H9 (cell line): ENCODE data around the gene SYNRG. TPM values are rescaled to one million over a fixed set of nuclear protein-coding genes. Genes with fewer than 3 reads are reported as not detected.

Experiments used
- DNase-seq: peaks from one replicate; pipeline ENCODE4 v3.0.0-alpha.2; 2017
- H2AFZ ChIP-seq: one replicate; pipeline ENCODE4 v1.6.1; 2013; ENCODE audit warnings: mild to moderate bottlenecking, low read length, control low read depth, moderate library complexity
- H2AK5ac ChIP-seq: 2 replicates; pipeline ENCODE4 v1.6.1; 2013; ENCODE audit warnings: low read length, control low read depth, mixed read lengths; ENCODE audit not compliant: insufficient read length
- H2BK120ac ChIP-seq: one replicate; pipeline ENCODE4 v1.6.1; 2013; ENCODE audit warnings: low read depth, mild to moderate bottlenecking, low read length, control low read depth, inconsistent platforms; ENCODE audit not compliant: poor library complexity, severe bottlenecking
- H2BK12ac ChIP-seq: 2 replicates; pipeline ENCODE4 v1.6.1; 2013; ENCODE audit warnings: low read length, control low read depth, mixed read lengths, low read depth; ENCODE audit not compliant: insufficient read length
- H2BK15ac ChIP-seq: 2 replicates; pipeline ENCODE4 v1.6.1; 2013; ENCODE audit warnings: low read depth, low read length, control low read depth
- H2BK20ac ChIP-seq: one replicate; pipeline ENCODE4 v1.6.1; 2013; ENCODE audit warnings: low read depth, mild to moderate bottlenecking, low read length, control low read depth, inconsistent platforms; ENCODE audit not compliant: poor library complexity, severe bottlenecking
- H2BK5ac ChIP-seq: 2 replicates; pipeline ENCODE4 v1.6.1; 2013; ENCODE audit warnings: low read length, control low read depth, mixed read lengths; ENCODE audit not compliant: insufficient read length
- H3K14ac ChIP-seq: 2 replicates; pipeline ENCODE4 v1.6.1; 2013; ENCODE audit warnings: low read length, control low read depth; ENCODE audit not compliant: insufficient read depth
- H3K18ac ChIP-seq: 2 replicates; pipeline ENCODE4 v1.6.1; 2013; ENCODE audit warnings: low read depth, mild to moderate bottlenecking, mixed read lengths, low read length, control low read depth; ENCODE audit not compliant: insufficient read length
- H3K23ac ChIP-seq: 2 replicates; pipeline ENCODE4 v1.6.1; 2013; ENCODE audit warnings: low read length, control low read depth, mixed read lengths, low read depth; ENCODE audit not compliant: insufficient read length
- H3K23me2 ChIP-seq: 2 replicates; pipeline ENCODE4 v1.6.1; 2013; ENCODE audit warnings: low read depth, mild to moderate bottlenecking, mixed read lengths, low read length, control low read depth; ENCODE audit not compliant: insufficient read length, poor library complexity, severe bottlenecking
- H3K27ac ChIP-seq: 2 replicates; pipeline ENCODE4 v1.5.1; 2013; ENCODE audit warnings: low read length, control low read depth, mixed read lengths, low read depth; ENCODE audit not compliant: insufficient read length
- H3K27me3 ChIP-seq: 2 replicates; pipeline ENCODE4 v1.6.1; 2013; ENCODE audit warnings: low read length, control low read depth, inconsistent platforms; ENCODE audit not compliant: insufficient read depth
- H3K4ac ChIP-seq: 2 replicates; pipeline ENCODE4 v1.6.1; 2013; ENCODE audit warnings: low read depth, mild to moderate bottlenecking, control low read depth, inconsistent platforms, low read length, moderate library complexity
- H3K4me1 ChIP-seq: 2 replicates; pipeline ENCODE4 v1.6.1; 2013; ENCODE audit warnings: low read length, control low read depth, inconsistent platforms; ENCODE audit not compliant: insufficient read depth
- H3K4me2 ChIP-seq: 2 replicates; pipeline ENCODE4 v1.6.1; 2013; ENCODE audit warnings: low read length, control low read depth, mixed read lengths; ENCODE audit not compliant: insufficient read length, insufficient read depth
- H3K56ac ChIP-seq: 2 replicates; pipeline ENCODE4 v1.6.1; 2013; ENCODE audit warnings: low read depth, mild to moderate bottlenecking, mixed read lengths, low read length, control low read depth; ENCODE audit not compliant: insufficient read length
- H3K79me1 ChIP-seq: 2 replicates; pipeline ENCODE4 v1.6.1; 2013; ENCODE audit warnings: low read depth, mild to moderate bottlenecking, moderate library complexity, low read length, control low read depth, inconsistent platforms; ENCODE audit not compliant: insufficient read depth, poor library complexity, severe bottlenecking
- H3K79me2 ChIP-seq: 2 replicates; pipeline ENCODE4 v1.6.1; 2013; ENCODE audit warnings: low read length, control low read depth, inconsistent platforms; ENCODE audit not compliant: insufficient read depth
- H3K9ac ChIP-seq: 2 replicates; pipeline ENCODE4 v1.6.1; 2013; ENCODE audit warnings: low read length, control low read depth, mixed read lengths; ENCODE audit not compliant: insufficient read length; ENCODE audit errors: extremely low read depth
- H3K9me3 ChIP-seq: one replicate; pipeline ENCODE4 v1.6.1; 2013; ENCODE audit warnings: low read depth, low read length, inconsistent platforms; ENCODE audit not compliant: control insufficient read depth
- H3T11ph ChIP-seq: one replicate; pipeline ENCODE4 v1.6.1; 2013; ENCODE audit warnings: mild to moderate bottlenecking, low read length, control low read depth, inconsistent platforms
- H4K20me1 ChIP-seq: one replicate; pipeline ENCODE4 v1.6.1; 2013; ENCODE audit not compliant: control insufficient read depth, insufficient read length, insufficient read depth
- H4K5ac ChIP-seq: 2 replicates; pipeline ENCODE4 v1.6.1; 2013; ENCODE audit warnings: low read depth, mild to moderate bottlenecking, mixed read lengths, low read length, control low read depth; ENCODE audit not compliant: insufficient read length
- H4K8ac ChIP-seq: replicated peaks from 2 replicates; pipeline ENCODE4 v1.6.1; 2013; ENCODE audit warnings: low read length, control low read depth, mixed read lengths, low read depth; ENCODE audit not compliant: insufficient read length
- H4K91ac ChIP-seq: 2 replicates; pipeline ENCODE4 v1.6.1; 2013; ENCODE audit warnings: low read depth, mild to moderate bottlenecking, moderate library complexity, mixed read lengths, low read length, control low read depth; ENCODE audit not compliant: insufficient read length
- H3K27ac Mint-ChIP-seq, 3 experiments: 2 replicates in 2 of 3; 3 replicates in 1 of 3; pipeline ENCODE4 v1.8.0; 2020 to 2021; ENCODE audit warnings: mixed read lengths in 3 of 3, mild to moderate bottlenecking in 1 of 3, moderate library complexity in 1 of 3
- H3K27me3 Mint-ChIP-seq: 2 replicates; pipeline ENCODE4 v1.8.0; 2021; ENCODE audit warnings: low read depth, mild to moderate bottlenecking, moderate library complexity, mixed read lengths
- H3K36me3 Mint-ChIP-seq, 3 experiments: 2 replicates in 2 of 3; 3 replicates in 1 of 3; pipeline ENCODE4 v1.8.0; 2020 to 2021; ENCODE audit warnings: low read depth in 3 of 3, mixed read lengths in 3 of 3; ENCODE audit not compliant: insufficient read depth in 1 of 3
- H3K4me1 Mint-ChIP-seq, 2 experiments: 2 replicates each; pipeline ENCODE4 v1.8.0; 2020; ENCODE audit warnings: mixed read lengths in 2 of 2
- H3K4me3 Mint-ChIP-seq, 2 experiments: 2 replicates in 1 of 2; 3 replicates in 1 of 2; pipeline ENCODE4 v1.8.0; 2020 to 2021; ENCODE audit warnings: mild to moderate bottlenecking in 2 of 2, mixed read lengths in 2 of 2, moderate library complexity in 1 of 2
- H3K9me3 Mint-ChIP-seq, 2 experiments: 2 replicates in 1 of 2; 3 replicates in 1 of 2; pipeline ENCODE4 v1.8.0; 2020; ENCODE audit warnings: mild to moderate bottlenecking in 2 of 2, mixed read lengths in 2 of 2, moderate library complexity in 1 of 2
- CTCF ChIP-seq: fragments of 200-600 bp; sonication (generic); conservative IDR thresholded peaks from 3 replicates; pipeline ENCODE4 v1.8.0; 2021; ENCODE audit warnings: antibody characterized with exemption, mild to moderate bottlenecking
- WGBS: extraction: QIAGEN DNeasy Blood & Tissue Kit; methylation state at CpG from one replicate; pipeline ENCODE4 v1.1.7; 2013; ENCODE audit warnings: missing lambda C conversion rate, low lambda C conversion rate, mixed read lengths; ENCODE audit not compliant: insufficient read length; ENCODE audit errors: extremely low coverage; 5-methylcytosine and 5-hydroxymethylcytosine counted together
- total RNA-seq: library from RNA; stranded (reverse); gene quantifications from 2 replicates; pipeline ENCODE4 v1.2.1, GENCODE V29; 2021

Gene SYNRG
- total RNA-seq, 1 experiment from 2014 or later = 30.5 TPM

GRCh38 chr17:37466471-37466870, 142.7 kb downstream of the SYNRG start:
- Histone ChIP-seq H3K27ac (no peak overlapping the region), H3K4me1 (no peaks in the 10 kb centered on the region), H3K9ac (no peak overlapping the region), H3K23me2 (no peaks in the 10 kb centered on the region), H4K20me1 (no peaks in the 10 kb centered on the region), H2BK20ac (no peak overlapping the region), H3K14ac (no peak overlapping the region), H2BK15ac (no peak overlapping the region), H3K27me3 (no peaks in the 10 kb centered on the region), H2BK5ac (no peak overlapping the region), H3K18ac (no peak overlapping the region), H2BK120ac (no peak overlapping the region), H2BK12ac (no peak overlapping the region), H2AFZ (no peak overlapping the region), H3K23ac (no peak overlapping the region), H4K5ac (no peak overlapping the region), H3K79me2 (no peaks in the 10 kb centered on the region), H4K91ac (no peak overlapping the region), H3K4me2 (no peak overlapping the region), H3T11ph (no peak overlapping the region), H3K79me1 (no peaks in the 10 kb centered on the region), H2AK5ac (no peak overlapping the region), H3K9me3 (no peaks in the 10 kb centered on the region), H3K56ac (no peak overlapping the region), H3K4ac (no peak overlapping the region), H4K8ac (no peak overlapping the region)
- H3K27ac Mint-ChIP-seq = no peak overlapping the region
- no peak overlapping the region for H3K4me3 Mint-ChIP-seq
- no peaks in the 10 kb centered on the region for H3K9me3 Mint-ChIP-seq
- H3K4me1 Mint-ChIP-seq = no peaks in the 10 kb centered on the region
- no peak for TF ChIP-seq CTCF
- no peak for DNase-seq
- no CpG with 5 or more reads among the region's 1 CpG for WGBS
- H3K27me3 Mint-ChIP-seq = no peaks in the 10 kb centered on the region
- peaks cover 7 to 54% (median 51%) of the 10 kb centered on the region in 3 experiments; a peak in 6 of 7 replicates for H3K36me3 Mint-ChIP-seq
